ENCODE results near the gene PTPRD.
A peak's percentile ranks its signal among the peaks of the same experiment; 100 is the strongest.
"Not testable (repeated sequence)": the region's sequence is repeated elsewhere in the genome, so short reads cannot be mapped to it uniquely, and the experiment has no call there.

The PTPRD gene

DNA sequence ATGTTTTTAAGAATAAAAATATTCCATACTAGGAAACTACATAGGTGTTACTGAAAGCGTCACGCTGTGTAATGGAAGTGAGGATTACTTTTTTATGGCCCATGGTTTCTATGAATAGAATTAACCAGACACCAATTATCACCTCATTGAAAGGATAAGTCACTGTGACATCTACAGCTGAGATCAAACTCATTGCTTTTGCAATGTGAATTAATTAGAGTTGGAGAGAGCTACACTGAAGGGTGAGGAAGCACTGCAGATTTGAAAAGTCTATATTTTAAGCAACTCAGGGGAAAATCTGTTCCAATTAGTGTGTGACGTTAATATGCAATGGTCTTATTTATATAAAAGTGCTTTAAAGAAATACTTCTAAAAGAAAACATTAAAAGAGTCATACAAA is 1513.2 kb downstream of the PTPRD start:
- DNase-seq: no peak

DNA sequence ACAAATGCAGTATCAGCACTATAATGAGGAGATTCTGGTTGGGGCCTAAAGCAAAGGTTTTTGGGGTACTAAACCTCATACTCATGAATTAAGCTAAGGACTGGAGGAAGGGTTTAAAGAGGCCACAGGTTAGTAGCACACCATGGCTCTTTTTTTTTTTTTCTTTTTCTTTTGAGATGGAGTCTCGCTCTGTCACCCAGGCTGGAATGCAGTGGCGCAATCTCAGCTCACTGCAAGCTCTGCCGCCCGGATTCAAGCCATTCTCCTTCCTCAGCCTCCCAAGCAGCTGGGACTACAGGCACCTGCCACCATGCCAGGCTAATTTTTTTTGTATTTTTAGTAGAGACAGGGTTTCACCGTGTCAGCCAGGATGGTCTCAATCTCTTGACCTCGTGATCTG is 1515.5 kb downstream of the PTPRD start:
- DNase-seq: not testable (repeated sequence)

DNA sequence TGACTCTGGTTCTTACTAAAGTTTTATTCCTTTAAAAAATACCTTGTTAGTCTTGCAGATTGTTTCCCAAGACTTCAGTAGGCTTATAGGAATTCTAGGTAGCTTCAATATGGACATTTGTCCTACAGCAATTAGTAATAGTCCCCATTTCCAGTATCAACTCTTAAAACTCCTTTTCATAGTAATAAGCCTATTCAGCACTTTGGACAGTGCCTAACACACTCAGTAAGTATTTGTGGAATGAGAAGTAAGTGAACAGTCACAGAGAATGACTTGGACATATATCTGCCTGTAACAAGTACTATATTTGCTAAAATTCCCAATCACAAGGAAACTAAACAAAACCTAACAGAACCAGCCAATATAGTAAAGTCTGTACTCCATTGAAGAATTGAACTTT is 1521.4 kb downstream of the PTPRD start:
- DNase-seq: no peak

DNA sequence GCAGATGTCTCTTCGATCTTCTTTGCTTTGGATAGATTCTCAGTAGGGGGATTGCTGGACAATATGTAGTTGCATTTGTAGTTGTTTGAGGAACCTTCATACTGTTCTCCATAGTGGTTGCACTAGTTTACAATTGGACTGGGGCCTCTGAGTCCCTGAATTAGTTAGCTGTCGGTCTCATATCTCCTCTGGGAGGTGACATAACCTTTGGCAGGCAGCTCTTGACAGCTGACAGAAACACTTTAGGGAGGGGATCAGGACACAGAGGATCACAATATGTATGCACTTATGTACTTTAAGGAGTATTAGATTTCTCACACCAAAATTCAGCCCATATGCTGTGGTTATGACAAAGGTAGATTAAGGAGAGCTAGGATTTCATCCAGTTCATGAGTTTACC is 1533.3 kb downstream of the PTPRD start:
- peak; percentile 94 for DNase-seq

DNA sequence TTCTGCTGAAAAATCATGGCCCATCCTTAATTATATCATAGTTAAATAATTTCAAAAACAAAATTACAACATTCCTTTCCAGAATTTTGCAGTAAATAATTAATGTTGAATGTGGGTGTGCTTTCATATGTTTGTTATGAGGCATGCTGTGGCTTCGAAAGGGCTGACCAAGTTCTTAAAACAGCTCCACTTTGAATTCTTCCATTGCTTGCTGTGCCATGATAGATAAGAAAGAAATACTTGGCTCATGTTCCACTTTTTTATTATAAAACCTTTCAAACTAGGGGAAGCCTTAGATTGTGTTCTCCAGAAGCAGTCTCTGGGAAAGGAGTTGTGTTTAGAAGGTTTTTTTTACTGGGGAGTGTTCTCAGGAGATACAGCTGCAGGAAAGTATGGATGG is 1534.5 kb downstream of the PTPRD start:
- no peak for DNase-seq

DNA sequence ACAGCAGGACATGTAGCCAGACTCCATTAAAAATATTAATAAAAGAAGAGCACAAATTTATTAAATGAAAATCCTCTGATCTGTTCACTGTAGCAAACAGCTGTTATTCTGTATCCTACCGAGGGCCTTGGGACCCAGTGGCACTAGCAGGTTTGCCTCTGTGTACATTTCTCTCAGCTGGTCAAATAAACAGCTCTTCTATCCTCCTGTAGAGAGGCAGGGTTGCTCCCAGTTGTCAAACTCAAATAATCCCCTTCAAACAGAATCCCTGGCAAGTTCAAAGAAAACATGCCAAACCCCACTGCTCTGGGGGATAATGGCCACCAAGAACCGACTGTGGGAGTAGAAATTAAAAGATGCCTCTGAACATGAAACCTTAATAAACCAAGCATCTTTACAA is 1551.2 kb downstream of the PTPRD start:
- no peak for DNase-seq

DNA sequence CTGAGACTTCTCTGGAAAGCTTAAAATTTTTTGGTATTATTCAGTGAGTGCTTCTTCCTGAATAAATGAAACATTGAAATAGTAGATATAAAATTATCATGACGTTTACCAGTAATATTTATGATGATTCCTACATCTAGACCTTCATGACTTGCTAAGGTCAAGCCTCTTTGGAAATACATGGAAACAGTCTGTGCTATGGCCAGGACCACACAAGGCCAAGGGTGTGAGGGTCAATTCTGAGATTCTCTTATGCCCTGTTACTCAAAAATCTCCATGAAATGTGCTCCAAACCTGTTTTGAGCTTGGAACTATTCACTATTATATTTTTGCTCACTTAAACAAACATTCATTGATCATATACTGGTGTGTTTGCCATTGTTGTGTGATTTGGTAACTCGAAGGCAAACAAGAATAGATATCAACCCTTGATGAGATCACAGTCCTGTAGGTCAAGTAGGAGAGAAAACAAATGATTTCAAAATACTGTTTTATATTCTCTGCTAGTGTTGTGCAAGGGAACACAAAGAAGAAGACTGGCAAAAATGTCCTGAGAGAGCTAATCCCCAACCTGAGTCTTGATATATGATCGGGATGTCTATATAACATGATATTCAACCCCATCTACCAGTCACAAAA is 1558.3 kb downstream of the PTPRD start:
- no peak for DNase-seq

DNA sequence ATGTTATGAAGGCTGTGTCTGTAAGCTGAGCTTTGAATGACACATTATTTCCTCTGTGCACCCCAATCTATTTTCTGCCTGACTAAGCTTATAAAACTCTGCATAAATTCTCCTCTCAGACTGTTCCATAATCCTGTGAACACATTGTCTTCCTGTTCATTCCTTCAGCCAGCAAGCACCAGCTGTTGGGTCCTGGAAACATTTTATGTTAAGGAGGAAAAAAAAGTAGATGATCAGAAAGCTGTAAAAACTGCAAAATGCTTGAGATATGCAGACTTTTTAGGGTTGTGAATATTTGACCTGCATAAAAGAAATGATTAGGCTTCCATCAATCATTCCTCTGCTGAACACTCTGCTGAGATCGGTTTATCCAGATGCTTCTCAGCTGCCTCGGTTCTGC is 1567.2 kb downstream of the PTPRD start:
- DNase-seq: peak; percentile 41

DNA sequence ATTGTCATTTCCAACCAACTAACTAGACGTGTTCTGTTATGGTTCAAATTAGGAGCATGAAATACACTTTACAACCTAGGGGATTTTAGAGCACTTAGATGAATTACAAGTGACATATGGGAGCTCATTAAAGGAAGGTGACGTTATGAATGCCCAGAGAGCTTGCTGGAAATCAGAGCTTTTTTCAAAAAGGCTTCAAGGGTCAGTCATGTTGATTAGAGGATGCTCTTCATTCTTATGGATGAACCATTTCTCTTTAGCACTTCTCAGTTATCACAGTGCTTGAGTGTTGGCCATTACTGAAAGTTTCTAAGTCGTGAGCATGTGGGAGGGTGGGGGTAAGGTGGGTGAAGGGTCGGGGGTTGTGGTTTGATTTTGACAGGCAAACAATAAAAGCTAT is 1567.7 kb downstream of the PTPRD start:
- peak; percentile 82 for DNase-seq

DNA sequence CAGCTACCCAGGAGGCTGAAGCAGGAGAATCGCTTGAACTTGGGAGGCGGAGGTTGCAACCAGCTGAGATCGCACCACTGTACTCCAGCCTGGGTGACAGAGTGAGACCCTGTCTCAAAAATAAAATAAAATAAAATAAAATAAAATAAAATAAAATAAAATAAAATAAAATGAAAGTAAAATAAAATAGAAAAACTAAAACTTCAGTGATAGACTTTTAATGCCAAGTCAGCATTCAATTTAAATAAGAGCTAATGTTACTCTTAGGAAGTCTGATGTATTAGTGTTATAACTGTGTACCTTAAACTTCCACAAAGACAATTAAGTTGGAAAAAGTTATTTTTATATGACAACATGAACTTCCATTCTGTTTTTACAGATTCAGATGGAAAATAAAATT is 1569.0 kb downstream of the PTPRD start:
- not testable (repeated sequence) for DNase-seq

DNA sequence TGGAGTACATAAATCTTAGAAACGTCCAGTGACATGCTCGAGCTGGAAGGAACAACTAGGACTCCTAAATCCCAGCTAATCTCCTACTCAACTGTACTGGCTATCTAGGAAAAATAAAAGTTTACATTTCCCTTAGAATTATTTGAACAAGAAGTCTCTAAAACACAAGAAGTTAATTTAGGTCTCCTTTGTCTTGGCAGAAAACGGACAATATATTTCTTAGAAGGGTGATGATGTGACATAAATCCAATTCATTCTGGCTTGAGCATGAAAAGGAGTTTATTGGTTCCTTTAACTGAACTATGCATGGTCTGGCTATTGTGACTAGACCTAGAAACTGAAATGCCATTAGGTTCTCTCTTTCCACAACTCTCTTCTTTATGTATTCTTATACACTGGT is 1571.0 kb downstream of the PTPRD start:
- no peak for DNase-seq

DNA sequence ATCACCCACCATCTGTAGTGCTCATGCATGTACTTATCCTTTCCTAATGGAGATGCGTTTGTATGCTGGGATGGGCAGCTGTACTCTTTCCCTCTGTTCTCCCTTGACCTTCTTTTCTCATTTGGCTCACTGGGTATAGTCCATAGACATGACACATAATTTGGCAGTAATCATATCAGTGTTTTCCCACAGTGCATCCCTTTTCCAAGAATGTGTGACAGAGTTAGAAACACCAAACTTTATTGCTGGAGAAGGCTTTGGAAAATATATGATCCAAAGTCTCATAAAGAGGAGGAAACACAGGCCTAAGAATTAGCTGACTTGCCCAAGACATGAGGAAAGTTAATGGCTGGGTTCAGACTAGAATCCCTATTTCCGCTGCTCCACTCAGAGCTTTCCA is 1579.8 kb downstream of the PTPRD start:
- no peak for DNase-seq

DNA sequence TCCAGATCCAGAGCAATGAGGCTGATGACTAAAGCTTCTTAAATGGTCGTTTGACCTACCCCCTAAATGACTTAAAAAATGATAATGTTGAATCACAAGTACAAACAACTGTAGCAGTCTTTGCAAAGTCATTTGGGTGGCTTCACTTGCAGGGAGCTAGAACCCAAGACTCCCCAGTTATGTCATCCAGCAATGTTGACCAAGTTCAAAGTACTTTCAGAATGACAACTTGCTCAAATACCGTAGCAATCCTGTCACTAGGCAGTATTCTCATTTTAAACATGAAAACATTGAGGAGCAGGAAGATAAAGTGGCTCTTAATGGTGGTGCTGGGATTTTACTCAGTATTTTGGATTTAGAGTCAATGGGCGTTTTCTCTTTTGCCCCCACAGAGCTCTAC is 1596.2 kb downstream of the PTPRD start:
- no peak for DNase-seq

DNA sequence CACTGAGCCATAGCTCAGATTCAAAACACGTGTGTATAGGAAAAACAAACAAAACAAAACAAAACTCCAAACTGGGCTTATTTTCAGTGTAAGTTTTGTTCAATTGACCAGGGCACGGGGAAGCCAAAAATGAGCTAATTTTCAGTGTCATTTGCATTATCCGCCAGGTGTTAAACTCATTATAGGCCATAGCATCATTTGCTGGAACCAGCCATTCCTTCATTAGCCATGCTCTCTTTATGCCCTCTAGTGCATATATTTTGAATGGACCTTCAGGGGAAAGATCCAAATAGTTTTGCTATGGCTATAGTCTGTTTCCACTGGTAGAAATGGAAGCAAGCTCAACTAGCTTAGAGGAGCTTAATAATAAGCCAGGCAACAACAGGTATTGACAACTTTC is 1608.0 kb downstream of the PTPRD start:
- DNase-seq: no peak

DNA sequence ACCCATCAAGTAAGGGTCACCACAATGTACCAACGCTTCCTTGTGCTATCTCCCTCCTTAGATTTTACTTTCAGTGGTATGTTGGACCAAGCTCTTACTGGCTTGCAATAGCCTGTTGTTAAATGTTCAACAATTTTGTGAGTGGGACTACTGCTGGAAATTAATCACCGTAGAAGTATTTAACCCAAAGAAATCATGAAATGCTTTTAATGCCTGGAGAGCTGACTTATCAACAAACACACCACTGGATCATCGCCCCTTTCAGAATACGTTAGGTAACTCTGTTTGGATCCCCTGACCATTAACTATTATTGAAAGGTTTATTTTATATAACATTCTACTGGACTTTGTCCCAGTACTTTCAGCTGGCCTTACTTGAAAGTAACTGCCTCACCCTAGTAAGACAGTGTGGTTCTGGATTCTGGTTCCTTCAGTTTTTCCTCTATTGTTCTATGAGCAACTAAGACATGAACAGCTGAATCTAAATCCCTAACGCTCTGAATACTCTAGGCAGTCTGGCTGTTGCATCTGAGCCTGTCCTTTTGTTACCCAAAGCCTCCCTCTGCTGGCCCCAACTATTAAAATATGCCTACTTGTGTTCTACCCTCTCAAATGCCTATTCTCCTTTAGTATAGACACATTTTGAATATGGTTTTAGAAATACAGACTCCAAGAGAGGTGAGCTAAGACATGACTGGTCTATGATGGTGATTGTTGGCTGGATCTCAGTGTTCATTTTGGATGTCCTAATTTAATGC is 1609.8 kb downstream of the PTPRD start:
- peak; percentile 43 for DNase-seq

DNA sequence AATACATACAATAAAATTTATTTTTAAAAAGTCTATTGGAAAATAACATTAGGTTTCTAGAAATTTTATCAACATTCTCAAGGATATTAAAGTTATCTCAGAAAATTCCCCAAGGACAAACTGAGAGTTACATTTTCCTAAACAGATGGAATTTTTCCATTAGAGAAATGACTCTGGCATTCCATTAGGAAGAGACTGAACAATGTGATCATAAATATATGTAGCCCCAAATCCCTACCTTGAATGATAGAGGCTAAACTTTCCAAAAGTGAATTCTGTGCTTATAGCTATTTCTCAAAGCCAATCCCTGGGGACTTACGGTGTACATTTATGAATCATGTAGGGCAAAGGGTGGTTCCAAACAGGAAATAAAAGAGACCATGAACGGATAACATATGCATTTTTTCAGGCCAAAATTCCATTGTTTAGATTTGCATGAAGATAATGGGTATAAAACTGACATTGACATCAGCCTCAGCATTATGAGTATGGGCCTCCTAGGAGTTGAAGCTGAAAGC is 1632.2 kb downstream of the PTPRD start:
- no peak for DNase-seq

DNA sequence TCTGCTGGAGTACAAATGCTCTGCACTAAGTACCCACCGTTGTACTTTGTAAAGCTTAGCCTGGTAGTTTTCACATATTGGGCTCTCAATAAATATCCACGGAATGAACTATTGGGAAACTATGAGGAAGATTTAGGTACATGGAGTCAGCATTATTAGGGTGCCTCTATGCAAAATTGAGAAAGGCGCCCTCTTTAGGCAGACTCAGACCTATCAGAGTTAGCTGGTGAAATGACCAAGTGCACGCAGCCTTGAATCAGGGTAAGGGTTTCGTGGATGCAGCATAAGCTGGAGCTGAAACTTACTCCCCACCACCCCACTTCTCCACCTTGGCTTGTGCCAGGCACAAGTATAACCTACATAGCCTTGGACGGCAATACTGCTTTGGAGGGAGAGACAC is 1634.5 kb downstream of the PTPRD start:
- no peak for DNase-seq

DNA sequence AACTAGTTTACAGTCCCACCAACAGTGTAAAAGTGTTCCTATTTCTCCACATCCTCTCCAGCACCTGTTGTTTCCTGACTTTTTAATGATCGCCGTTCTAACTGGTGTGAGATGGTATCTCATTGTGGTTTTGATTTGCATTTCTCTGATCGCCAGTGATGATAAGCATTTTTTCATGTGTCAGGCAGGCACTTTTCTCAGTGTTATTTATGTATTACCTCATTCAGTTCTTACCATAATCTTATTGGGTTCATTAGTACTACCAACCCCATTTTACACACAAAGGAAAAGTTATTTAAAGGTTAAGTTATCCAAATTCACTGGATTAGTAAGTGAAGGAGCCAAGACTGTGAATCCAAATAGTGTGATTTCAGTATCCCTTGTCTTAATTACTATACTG is 1644.5 kb downstream of the PTPRD start:
- DNase-seq: not testable (repeated sequence)

DNA sequence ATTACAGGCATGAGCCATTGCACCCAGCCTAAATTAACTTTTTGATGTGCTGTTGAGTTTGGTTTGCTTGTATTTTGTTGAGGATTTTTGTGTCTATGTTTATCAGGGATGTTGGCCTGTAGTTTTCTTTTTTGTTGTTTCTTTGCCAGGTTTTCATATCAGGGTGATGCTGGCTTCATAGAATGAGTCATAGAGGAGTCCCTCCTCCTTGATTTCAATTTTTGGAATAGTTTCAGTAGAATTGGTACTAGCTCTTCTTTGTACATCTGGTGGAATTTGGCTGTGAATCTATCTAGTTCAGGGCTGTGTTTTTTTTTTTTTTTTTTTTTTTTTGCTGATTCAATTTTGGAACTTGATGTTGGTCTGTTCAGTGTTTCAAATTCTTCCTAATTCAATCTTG is 1648.9 kb downstream of the PTPRD start:
- no peak for DNase-seq

DNA sequence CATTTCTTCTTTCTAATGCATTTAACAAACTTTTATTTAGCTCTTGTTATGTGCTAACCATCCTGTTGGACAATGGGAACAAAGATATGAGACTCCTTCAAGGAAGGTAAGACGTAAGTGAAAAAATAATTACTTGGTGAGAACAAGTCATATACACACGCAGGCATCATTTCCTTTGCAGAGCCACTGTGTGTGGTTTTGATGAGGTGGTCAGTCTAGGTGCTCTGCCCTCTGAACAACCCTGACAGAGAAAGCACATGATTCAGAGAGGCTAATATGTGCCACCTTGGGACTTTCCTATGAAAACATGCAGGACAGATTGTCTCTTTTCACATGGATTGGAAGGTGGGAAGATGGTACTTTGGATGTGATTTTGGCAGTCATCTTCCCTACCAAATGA is 1650.7 kb downstream of the PTPRD start:
- DNase-seq: no peak

DNA sequence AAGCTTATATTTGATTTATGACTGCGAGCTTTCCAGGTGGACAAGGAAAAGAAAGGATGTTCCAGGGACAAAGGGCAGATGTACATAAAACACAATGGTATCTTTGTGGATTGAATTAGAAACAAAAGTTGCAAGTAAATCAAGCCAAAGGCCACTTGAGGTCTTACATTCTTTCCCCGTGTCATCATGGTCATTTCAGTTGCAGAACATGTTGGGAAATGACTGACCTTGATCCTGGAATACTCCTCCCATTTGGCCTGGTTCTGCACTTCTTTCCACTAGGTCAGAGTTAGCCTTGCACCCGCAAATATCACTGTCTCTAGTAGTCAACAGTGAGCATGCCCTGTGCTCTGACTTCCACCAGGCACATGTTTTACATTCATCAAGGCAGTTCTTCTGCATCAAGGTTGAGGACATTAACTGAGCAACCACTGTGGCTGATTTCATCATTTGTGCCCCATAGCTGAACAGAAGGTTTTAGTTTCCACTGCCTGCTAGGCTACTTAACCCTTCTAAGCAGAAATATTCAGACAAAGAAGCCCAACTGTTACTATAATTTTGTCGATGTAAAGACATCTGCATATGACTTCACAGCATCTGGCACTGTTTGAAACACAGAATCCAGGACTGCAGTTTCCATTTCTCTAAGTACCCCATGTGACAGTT is 1651.5 kb downstream of the PTPRD start:
- DNase-seq: peak; percentile 20

DNA sequence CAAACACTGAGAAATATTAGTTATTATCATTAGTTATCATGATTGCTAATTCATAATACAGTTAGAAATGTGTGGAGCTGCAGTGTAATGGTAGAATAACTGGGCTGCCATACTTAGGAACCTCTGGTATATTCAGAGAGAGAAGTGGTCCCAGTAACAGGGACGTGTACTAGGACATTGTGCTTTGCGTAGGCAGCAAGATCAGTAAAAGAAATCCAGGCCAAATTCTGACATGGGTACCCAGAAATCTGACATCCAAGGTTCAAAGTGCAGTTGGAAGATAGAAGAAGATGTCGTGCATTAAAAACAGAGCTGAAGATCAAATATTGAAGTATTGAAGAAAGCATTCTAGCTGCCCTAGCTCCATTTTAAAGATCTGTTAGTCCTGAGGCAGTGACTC is 1652.5 kb downstream of the PTPRD start:
- DNase-seq: no peak

DNA sequence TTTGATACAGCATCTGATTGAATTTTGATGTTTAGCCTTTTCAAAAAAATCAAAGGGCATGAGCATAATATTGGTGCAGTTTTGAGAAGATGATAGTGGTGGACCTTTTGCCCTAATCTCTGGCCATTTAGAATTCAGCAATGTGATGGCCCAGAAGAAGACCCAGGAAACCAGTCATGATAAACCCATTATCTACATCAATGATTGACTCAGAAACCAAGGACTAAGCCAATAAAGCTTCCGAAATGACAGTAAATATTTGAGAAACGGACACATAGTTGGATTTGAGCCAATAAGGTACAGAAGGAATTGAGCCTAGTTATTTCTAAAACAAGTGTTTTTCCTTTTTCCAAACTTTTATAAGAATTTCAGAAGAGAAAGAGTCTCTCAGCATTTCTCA is 1654.4 kb downstream of the PTPRD start:
- no peak for DNase-seq

DNA sequence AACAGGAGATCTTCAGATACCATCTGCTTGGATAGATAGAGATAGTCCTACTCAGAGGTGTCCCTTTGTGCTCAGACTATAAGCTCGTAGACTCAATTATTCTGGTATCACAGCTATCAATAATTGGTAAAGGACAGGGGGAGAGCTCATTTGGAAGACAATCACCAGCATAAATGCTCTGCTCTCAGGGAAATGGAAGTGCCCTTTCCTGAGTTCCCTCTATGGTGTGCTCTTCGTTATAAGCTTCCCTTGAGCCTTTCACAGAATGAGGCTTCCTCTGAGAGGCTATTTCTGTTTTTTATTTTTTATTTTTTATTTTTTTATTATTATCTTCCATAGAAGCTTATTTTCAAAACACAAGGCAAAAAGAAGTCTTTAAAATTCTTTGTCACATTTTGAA is 1657.5 kb downstream of the PTPRD start:
- no peak for DNase-seq
